Measurements from ENCODE around the gene PSD2. TPM values are rescaled to one million over a fixed set of nuclear protein-coding genes. Genes with fewer than 3 reads are reported as not detected.
A peak's percentile ranks its signal among the peaks of the same experiment; 100 is the strongest.

PSD2 gene
- total RNA-seq, 1 experiment from 2014 or later: 0.79 TPM

GRCh38 chr5:139807647-139808030 lies 12.0 kb downstream of the PSD2 start:
- no peak for TF ChIP-seq RAD21 (IDR thresholded peaks at IDR 0.05; ENCODE audit: low read depth)
- ChIA-PET POLR2A (no interaction called here), RAD21 (ENCODE audit: low non-redundant PET in 1 of 2, low total read pairs in 2 of 2, uncharacterized antibody in 2 of 2, unreplicated experiment in 2 of 2) (no interaction called here), CTCF (no interaction called here)
- H4K20me1 ChIP-seq (ENCODE audit: insufficient read depth): no peaks in the 10 kb centered on the region
- intact Hi-C loops (cut with micrococcal nuclease): no loop called here
- no peaks in the 10 kb centered on the region for H3K79me2 ChIP-seq (ENCODE audit: insufficient read depth, low read length)
- H2AFZ ChIP-seq (ENCODE audit: low read depth, low read length, poor library complexity, severe bottlenecking): no peak overlapping the region
- no peak overlapping the region for H3K4me2 ChIP-seq (ENCODE audit: low read length)
- BruUV-seq (replicated peaks): no TSS peak
- peaks cover 7% of the 10 kb centered on the region; the same call in 1 of the 2 replicates for H3K27me3 ChIP-seq (ENCODE audit: insufficient read depth, low read length)
- no peaks in the 10 kb centered on the region for H3K4me1 ChIP-seq (ENCODE audit: control insufficient read depth in 1 of 2, insufficient read depth in 2 of 2, low read length in 2 of 2)
- no peaks in the 10 kb centered on the region for H3K36me3 ChIP-seq (ENCODE audit: control insufficient read depth in 1 of 2, insufficient read depth in 2 of 2, low read length in 2 of 2)
- no peak for ATAC-seq
- no peak for DNase-seq (ENCODE audit: low read depth, low spot score)
- no peak overlapping the region for H3K27ac ChIP-seq (ENCODE audit: low read depth, low read length)
- H3K4me3 ChIP-seq (replicated peaks in 1 of 2; ENCODE audit: low read depth in 1 of 2, low read length in 2 of 2): no peak overlapping the region
- no peaks in the 10 kb centered on the region for H3K9me2 ChIP-seq (ENCODE audit: insufficient read depth)
- H3K9me3 ChIP-seq (ENCODE audit: control insufficient read depth in 1 of 2, insufficient read depth in 1 of 2, low read depth in 1 of 2, low read length in 2 of 2): no peaks in the 10 kb centered on the region
- H3K9ac ChIP-seq (ENCODE audit: low read length): no peak overlapping the region

GRCh38 chr5:139808481-139809330 lies 13.1 kb downstream of the PSD2 start:
- no peak for DNase-seq (ENCODE audit: low read depth, low spot score)
- H3K79me2 ChIP-seq (ENCODE audit: insufficient read depth, low read length): no peaks in the 10 kb centered on the region
- no peaks in the 10 kb centered on the region for H3K4me1 ChIP-seq (ENCODE audit: control insufficient read depth in 1 of 2, insufficient read depth in 2 of 2, low read length in 2 of 2)
- POLR2A ChIA-PET: no interaction called here
- H3K9ac ChIP-seq (ENCODE audit: low read length): no peak overlapping the region
- H3K4me2 ChIP-seq (ENCODE audit: low read length): no peak overlapping the region
- H3K27me3 ChIP-seq (ENCODE audit: insufficient read depth, low read length): peaks cover 5% of the 10 kb centered on the region; the same call in 1 of the 2 replicates
- BruUV-seq (replicated peaks): no TSS peak
- CTCF ChIA-PET: no interaction called here
- H3K4me3 ChIP-seq (replicated peaks in 1 of 2; ENCODE audit: low read depth in 1 of 2, low read length in 2 of 2): no peak overlapping the region
- H3K36me3 ChIP-seq (ENCODE audit: control insufficient read depth in 1 of 2, insufficient read depth in 2 of 2, low read length in 2 of 2): no peaks in the 10 kb centered on the region
- intact Hi-C loops (cut with micrococcal nuclease): no loop called here
- TF ChIP-seq ELF1 (IDR thresholded peaks at IDR 0.05; ENCODE audit: borderline replicate concordance, low read depth) (no peak), CEBPB (IDR thresholded peaks at IDR 0.05; ENCODE audit: low read depth) (no peak), ZNF274 (IDR thresholded peaks at IDR 0.05; ENCODE audit: low read depth, low read length) (no peak), JUND (IDR thresholded peaks at IDR 0.05) (no peak), RAD21 (IDR thresholded peaks at IDR 0.05; ENCODE audit: low read depth) (no peak), EZH2phosphoT487 (IDR thresholded peaks at IDR 0.05; ENCODE audit: borderline replicate concordance) (no peak)
- TF ChIP-seq, protein P1, sequence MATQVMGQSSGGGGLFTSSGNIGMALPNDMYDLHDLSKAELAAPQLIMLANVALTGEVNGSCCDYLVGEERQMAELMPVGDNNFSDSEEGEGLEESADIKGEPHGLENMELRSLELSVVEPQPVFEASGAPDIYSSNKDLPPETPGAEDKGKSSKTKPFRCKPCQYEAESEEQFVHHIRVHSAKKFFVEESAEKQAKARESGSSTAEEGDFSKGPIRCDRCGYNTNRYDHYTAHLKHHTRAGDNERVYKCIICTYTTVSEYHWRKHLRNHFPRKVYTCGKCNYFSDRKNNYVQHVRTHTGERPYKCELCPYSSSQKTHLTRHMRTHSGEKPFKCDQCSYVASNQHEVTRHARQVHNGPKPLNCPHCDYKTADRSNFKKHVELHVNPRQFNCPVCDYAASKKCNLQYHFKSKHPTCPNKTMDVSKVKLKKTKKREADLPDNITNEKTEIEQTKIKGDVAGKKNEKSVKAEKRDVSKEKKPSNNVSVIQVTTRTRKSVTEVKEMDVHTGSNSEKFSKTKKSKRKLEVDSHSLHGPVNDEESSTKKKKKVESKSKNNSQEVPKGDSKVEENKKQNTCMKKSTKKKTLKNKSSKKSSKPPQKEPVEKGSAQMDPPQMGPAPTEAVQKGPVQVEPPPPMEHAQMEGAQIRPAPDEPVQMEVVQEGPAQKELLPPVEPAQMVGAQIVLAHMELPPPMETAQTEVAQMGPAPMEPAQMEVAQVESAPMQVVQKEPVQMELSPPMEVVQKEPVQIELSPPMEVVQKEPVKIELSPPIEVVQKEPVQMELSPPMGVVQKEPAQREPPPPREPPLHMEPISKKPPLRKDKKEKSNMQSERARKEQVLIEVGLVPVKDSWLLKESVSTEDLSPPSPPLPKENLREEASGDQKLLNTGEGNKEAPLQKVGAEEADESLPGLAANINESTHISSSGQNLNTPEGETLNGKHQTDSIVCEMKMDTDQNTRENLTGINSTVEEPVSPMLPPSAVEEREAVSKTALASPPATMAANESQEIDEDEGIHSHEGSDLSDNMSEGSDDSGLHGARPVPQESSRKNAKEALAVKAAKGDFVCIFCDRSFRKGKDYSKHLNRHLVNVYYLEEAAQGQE (IDR thresholded peaks at IDR 0.05; ENCODE audit: low read depth): peak; percentile 91
- ATAC-seq: peak; percentile 90
- no peak overlapping the region for H2AFZ ChIP-seq (ENCODE audit: low read depth, low read length, poor library complexity, severe bottlenecking)
- no peak overlapping the region for H3K27ac ChIP-seq (ENCODE audit: low read depth, low read length)
- no peaks in the 10 kb centered on the region for H3K9me3 ChIP-seq (ENCODE audit: control insufficient read depth in 1 of 2, insufficient read depth in 1 of 2, low read depth in 1 of 2, low read length in 2 of 2)
- H4K20me1 ChIP-seq (ENCODE audit: insufficient read depth): no peaks in the 10 kb centered on the region
- no peaks in the 10 kb centered on the region for H3K9me2 ChIP-seq (ENCODE audit: insufficient read depth)
- RAD21 ChIA-PET (ENCODE audit: low non-redundant PET in 1 of 2, low total read pairs in 2 of 2, uncharacterized antibody in 2 of 2, unreplicated experiment in 2 of 2): no interaction called here
